HepG2 (cell line): Measurements from ENCODE around the gene ARHGEF16. TPM values are rescaled to one million over a fixed set of nuclear protein-coding genes. Genes with fewer than 3 reads are reported as not detected.

Source experiments
- CEBPB ChIP-seq: IDR thresholded peaks from 2 replicates; pipeline ENCODE4 v1.6.1; 2011; ENCODE audit warnings: low read depth, low read length, improper control_type of control experiment, borderline replicate concordance
- CSRNP1 ChIP-seq: sonication (generic); formaldehyde crosslinking; IDR thresholded peaks from 2 replicates; pipeline ENCODE4 v1.8.1; 2023; ENCODE audit warnings: mild to moderate bottlenecking, missing genetic modification reagents
- EED ChIP-seq: sonication (generic); formaldehyde crosslinking; IDR thresholded peaks from 2 replicates; pipeline ENCODE4 v1.5.0; 2020; ENCODE audit warnings: mild to moderate bottlenecking, missing genetic modification reagents
- GLI4 ChIP-seq: sonication (generic); formaldehyde crosslinking; IDR thresholded peaks from 2 replicates; pipeline ENCODE4 v1.5.1; 2020; ENCODE audit warnings: missing genetic modification reagents, mild to moderate bottlenecking, moderate library complexity, borderline replicate concordance
- GTF3A ChIP-seq: sonication (generic); formaldehyde crosslinking; conservative IDR thresholded peaks from 2 replicates; pipeline ENCODE4 v1.4.0; 2020; ENCODE audit warnings: mild to moderate bottlenecking, missing genetic modification reagents
- HNRNPLL ChIP-seq: fragments of 200-400 bp; formaldehyde crosslinking; IDR thresholded peaks from 2 replicates; pipeline ENCODE4 v1.6.1; 2017; ENCODE audit warnings: mild to moderate bottlenecking, low read depth, low read length; ENCODE audit not compliant: poor library complexity, severe bottlenecking
- HOXA3 ChIP-seq: sonication (generic); formaldehyde crosslinking; IDR thresholded peaks from 2 replicates; pipeline ENCODE4 v1.5.0; 2020; ENCODE audit warnings: missing genetic modification reagents
- MED13 ChIP-seq: sonication (generic); formaldehyde crosslinking; IDR thresholded peaks from 2 replicates; pipeline ENCODE4 v1.5.0; 2020; ENCODE audit warnings: missing genetic modification reagents
- NFIB ChIP-seq: sonication (generic); formaldehyde crosslinking; IDR thresholded peaks from 2 replicates; pipeline ENCODE4 v1.9.0; 2021; ENCODE audit warnings: missing genetic modification reagents, mild to moderate bottlenecking, borderline replicate concordance
- PCBP1 ChIP-seq: fragments of 200-400 bp; formaldehyde crosslinking; IDR thresholded peaks from 2 replicates; pipeline ENCODE4 v1.6.1; 2017; ENCODE audit warnings: mild to moderate bottlenecking, low read depth, low read length, borderline replicate concordance
- PHF20 ChIP-seq: sonication (generic); formaldehyde crosslinking; IDR thresholded peaks from 2 replicates; pipeline ENCODE4 v1.5.0; 2020; ENCODE audit warnings: mild to moderate bottlenecking, missing genetic modification reagents
- PREB ChIP-seq: sonication (generic); formaldehyde crosslinking; IDR thresholded peaks from 2 replicates; pipeline ENCODE4 v1.4.0; 2020; ENCODE audit warnings: missing genetic modification reagents
- RFX5 ChIP-seq: IDR thresholded peaks from 2 replicates; pipeline ENCODE4 v1.6.1; 2011; ENCODE audit warnings: low read depth, low read length, improper control_type of control experiment
- SPEN ChIP-seq: sonication (generic); formaldehyde crosslinking; IDR thresholded peaks from 2 replicates; pipeline ENCODE4 v1.5.1; 2020; ENCODE audit warnings: low read depth, mild to moderate bottlenecking, missing genetic modification reagents
- TBX2 ChIP-seq: sonication (generic); formaldehyde crosslinking; IDR thresholded peaks from 2 replicates; pipeline ENCODE4 v1.5.0; 2020; ENCODE audit warnings: missing genetic modification reagents, mild to moderate bottlenecking, borderline replicate concordance
- TSC22D2 ChIP-seq: sonication (generic); formaldehyde crosslinking; IDR thresholded peaks from 2 replicates; pipeline ENCODE4 v1.5.1; 2020; ENCODE audit warnings: missing genetic modification reagents, mild to moderate bottlenecking, borderline replicate concordance
- ZBTB10 ChIP-seq: sonication (generic); formaldehyde crosslinking; IDR thresholded peaks from 2 replicates; pipeline ENCODE4 v1.4.0; 2020; ENCODE audit warnings: missing genetic modification reagents, borderline replicate concordance
- ZNF282 ChIP-seq: fragments of 450-650 bp; IDR thresholded peaks from 2 replicates; pipeline ENCODE4 v1.6.1; 2018; ENCODE audit not compliant: partially characterized antibody
- ZNF75D ChIP-seq: sonication (generic); formaldehyde crosslinking; IDR thresholded peaks from 2 replicates; pipeline ENCODE4 v1.8.1; 2023; ENCODE audit warnings: missing genetic modification reagents, mild to moderate bottlenecking, borderline replicate concordance
- ZNF766 ChIP-seq: sonication (generic); formaldehyde crosslinking; IDR thresholded peaks from 2 replicates; pipeline ENCODE4 v1.5.0; 2020; ENCODE audit warnings: missing genetic modification reagents, borderline replicate concordance
- polyA plus RNA-seq, 8 experiments: library from polyadenylated mRNA; depleted of rRNA in 3 of 8; stranded (reverse) in 7 of 8; unstranded in 1 of 8; fragments of >200 nt; fragmentation: Illumina TruSeq in 4 of 8; extraction: Trizol in 4 of 8; gene quantifications; 2 replicates each; pipeline versions ENCODE4 v1.2.1 to v1.2.3, GENCODE V29; 2011 to 2016; ENCODE audit warnings: low read depth in 4 of 8, missing spikeins in 1 of 8, mixed read lengths in 1 of 8; ENCODE audit not compliant: insufficient read depth in 1 of 8
- total RNA-seq, 5 experiments: library from RNA; depleted of rRNA; stranded (reverse); fragments of >200 nt; fragmentation: Illumina TruSeq; extraction: Trizol; gene quantifications; 2 replicates each; pipeline ENCODE4 v1.2.3, GENCODE V29; 2016; ENCODE audit warnings: low read depth in 1 of 5
- TF ChIP-seq, protein P1 (sequence below): IDR thresholded peaks from 2 replicates; pipeline ENCODE4 v1.6.1; 2018; ENCODE audit warnings: missing genetic modification reagents

Gene ARHGEF16
- total and polyA plus RNA-seq, 2 of the 13 experiments (the other 11 are each of a cell fraction or from before 2014, with no cell fraction given), result 20.3 to 39.9 TPM

GRCh38 chr1:3423245-3423829, 31.1 kb upstream of the ARHGEF16 start (continued):
- TF ChIP-seq, protein P1, sequence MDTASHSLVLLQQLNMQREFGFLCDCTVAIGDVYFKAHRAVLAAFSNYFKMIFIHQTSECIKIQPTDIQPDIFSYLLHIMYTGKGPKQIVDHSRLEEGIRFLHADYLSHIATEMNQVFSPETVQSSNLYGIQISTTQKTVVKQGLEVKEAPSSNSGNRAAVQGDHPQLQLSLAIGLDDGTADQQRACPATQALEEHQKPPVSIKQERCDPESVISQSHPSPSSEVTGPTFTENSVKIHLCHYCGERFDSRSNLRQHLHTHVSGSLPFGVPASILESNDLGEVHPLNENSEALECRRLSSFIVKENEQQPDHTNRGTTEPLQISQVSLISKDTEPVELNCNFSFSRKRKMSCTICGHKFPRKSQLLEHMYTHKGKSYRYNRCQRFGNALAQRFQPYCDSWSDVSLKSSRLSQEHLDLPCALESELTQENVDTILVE, result peak; percentile 77; the same call in 1 of the 2 replicates
- TF ChIP-seq NFIB (CRISPR knock-in tag) (no peak), ZNF75D (CRISPR knock-in tag) (no peak), ZNF282 (no peak), ZNF766 (CRISPR knock-in tag) (peak; percentile 76; the same call in 1 of the 2 replicates), PREB (CRISPR knock-in tag) (no peak), ZBTB10 (CRISPR knock-in tag) (no peak), TBX2 (CRISPR knock-in tag) (peak; percentile 88; the same call in 1 of the 2 replicates), CSRNP1 (CRISPR knock-in tag) (peak; percentile 78; the same call in 1 of the 2 replicates), MED13 (no peak), GTF3A (CRISPR knock-in tag) (no peak), HOXA3 (CRISPR knock-in tag) (peak; percentile 83), EED (CRISPR knock-in tag) (no peak), GLI4 (CRISPR knock-in tag) (0 out of 2 replicates have a peak, but pooled peaks have one; percentile 0), PHF20 (peak; percentile 70; the same call in 1 of the 2 replicates), RFX5 (no peak), SPEN (CRISPR knock-in tag) (peak; percentile 97), CEBPB (no peak), PCBP1 (no peak), TSC22D2 (CRISPR knock-in tag) (peak; percentile 62; the same call in 1 of the 2 replicates), HNRNPLL (peak; percentile 23)
